ENCODE data around the gene INPP5E.
A peak's percentile ranks its signal among the peaks of the same experiment; 100 is the strongest.

The INPP5E gene

GRCh38 chr9:136482793-136483588, 43.3 kb upstream of the INPP5E start, which contains the start of gene SEC16A:
SEC16A (minus strand) TSS chr9:136483040; CDS start chr9:136477615, 5,425 bp downstream.
- peak; percentile 72 for DNase-seq (ENCODE audit: low read depth, low spot score)
- Histone ChIP-seq H3K36me3 (ENCODE audit: control insufficient read depth, insufficient read depth, low read length) (no peaks in the 10 kb centered on the region), H3K27me3 (ENCODE audit: control insufficient read depth, insufficient read depth, low read length) (no peaks in the 10 kb centered on the region), H3K9me3 (ENCODE audit: control insufficient read depth, insufficient read depth, low read length) (no peaks in the 10 kb centered on the region), H3K27ac (ENCODE audit: low read length) (no peak within 1 kb of the TSS), H3K4me1 (ENCODE audit: control insufficient read depth, insufficient read depth, low read length) (0 out of 2 replicates have a peak, but pooled peaks cover 3% of the 10 kb centered on the region), H3K4me3 (ENCODE audit: low read length) (peak within 1 kb of the TSS; percentile 94)
- WGBS (ENCODE audit: insufficient coverage, insufficient read length) = no CpG with 5 or more reads among the region's 109 CpGs

- peaks cover 5% of the 10 kb centered on the region; the same call in 1 of the 2 replicates for H3K36me3 ChIP-seq (ENCODE audit: control insufficient read depth, insufficient read depth, low read length)
- no peaks in the 10 kb centered on the region for H3K9me3 ChIP-seq (ENCODE audit: control insufficient read depth, insufficient read depth, low read length)
- H3K4me3 ChIP-seq (ENCODE audit: low read length) = peak overlapping the region; percentile 94
- H3K27ac ChIP-seq (ENCODE audit: low read length) = no peak overlapping the region
- no peak for DNase-seq (ENCODE audit: low read depth, low spot score)
- WGBS (ENCODE audit: insufficient coverage, insufficient read length) = no CpG with 5 or more reads among the region's 39 CpGs
- 0 out of 2 replicates have a peak, but pooled peaks cover 3% of the 10 kb centered on the region for H3K4me1 ChIP-seq (ENCODE audit: control insufficient read depth, insufficient read depth, low read length)
- no peaks in the 10 kb centered on the region for H3K27me3 ChIP-seq (ENCODE audit: control insufficient read depth, insufficient read depth, low read length)
These were observed 42.6 kb upstream of the INPP5E start for GRCh38 chr9:136482046-136482792.

GRCh38 chr9:136481558-136481957, 41.9 kb upstream of the INPP5E start:
- 0 out of 2 replicates have a peak, but pooled peaks cover 3% of the 10 kb centered on the region for H3K4me1 ChIP-seq (ENCODE audit: control insufficient read depth, insufficient read depth, low read length)
- no peak overlapping the region for H3K27ac ChIP-seq (ENCODE audit: low read length)
- peaks cover 11% of the 10 kb centered on the region for H3K36me3 ChIP-seq (ENCODE audit: control insufficient read depth, insufficient read depth, low read length)
- no peak overlapping the region; the same call in 1 of the 2 replicates for H3K4me3 ChIP-seq (ENCODE audit: low read length)
- no peaks in the 10 kb centered on the region for H3K9me3 ChIP-seq (ENCODE audit: control insufficient read depth, insufficient read depth, low read length)
- no CpG with 5 or more reads among the region's 5 CpGs for WGBS (ENCODE audit: insufficient coverage, insufficient read length)
- no peak for DNase-seq (ENCODE audit: low read depth, low spot score)
- H3K27me3 ChIP-seq (ENCODE audit: control insufficient read depth, insufficient read depth, low read length) = no peaks in the 10 kb centered on the region

- Histone ChIP-seq H3K27me3 (ENCODE audit: control insufficient read depth, insufficient read depth, low read length) (no peaks in the 10 kb centered on the region), H3K4me1 (ENCODE audit: control insufficient read depth, insufficient read depth, low read length) (peaks cover under 1% of the 10 kb centered on the region; the same call in 1 of the 2 replicates), H3K4me3 (ENCODE audit: low read length) (no peak overlapping the region), H3K36me3 (ENCODE audit: control insufficient read depth, insufficient read depth, low read length) (peaks cover 54% of the 10 kb centered on the region), H3K9me3 (ENCODE audit: control insufficient read depth, insufficient read depth, low read length) (no peaks in the 10 kb centered on the region), H3K27ac (ENCODE audit: low read length) (no peak overlapping the region)
- WGBS (ENCODE audit: insufficient coverage, insufficient read length) = no CpG with 5 or more reads among the region's 25 CpGs
- no peak for DNase-seq (ENCODE audit: low read depth, low spot score)
These were observed 36.9 kb upstream of the INPP5E start for GRCh38 chr9:136476369-136477150.

- Histone ChIP-seq H3K4me1 (ENCODE audit: control insufficient read depth, insufficient read depth, low read length) (no peaks in the 10 kb centered on the region; the same call in 1 of the 2 replicates), H3K27me3 (ENCODE audit: control insufficient read depth, insufficient read depth, low read length) (no peaks in the 10 kb centered on the region), H3K36me3 (ENCODE audit: control insufficient read depth, insufficient read depth, low read length) (peaks cover 64% of the 10 kb centered on the region), H3K27ac (ENCODE audit: low read length) (no peak overlapping the region), H3K4me3 (ENCODE audit: low read length) (no peak overlapping the region), H3K9me3 (ENCODE audit: control insufficient read depth, insufficient read depth, low read length) (no peaks in the 10 kb centered on the region)
- WGBS (ENCODE audit: insufficient coverage, insufficient read length) = no CpG with 5 or more reads among the region's 34 CpGs
- DNase-seq (ENCODE audit: low read depth, low spot score) = no peak
These were observed 35.6 kb upstream of the INPP5E start for GRCh38 chr9:136474974-136475865.

- Histone ChIP-seq H3K4me3 (ENCODE audit: low read length) (no peak overlapping the region), H3K27ac (ENCODE audit: low read length) (no peak overlapping the region), H3K36me3 (ENCODE audit: control insufficient read depth, insufficient read depth, low read length) (peaks cover 74% of the 10 kb centered on the region), H3K4me1 (ENCODE audit: control insufficient read depth, insufficient read depth, low read length) (no peaks in the 10 kb centered on the region; the same call in 1 of the 2 replicates), H3K9me3 (ENCODE audit: control insufficient read depth, insufficient read depth, low read length) (no peaks in the 10 kb centered on the region), H3K27me3 (ENCODE audit: control insufficient read depth, insufficient read depth, low read length) (no peaks in the 10 kb centered on the region)
- no CpG with 5 or more reads among the region's 27 CpGs for WGBS (ENCODE audit: insufficient coverage, insufficient read length)
- no peak for DNase-seq (ENCODE audit: low read depth, low spot score)
These were observed 34.5 kb upstream of the INPP5E start for GRCh38 chr9:136474021-136474640.

GRCh38 chr9:136473354-136473721, 33.7 kb upstream of the INPP5E start:
- Histone ChIP-seq H3K27me3 (ENCODE audit: control insufficient read depth, insufficient read depth, low read length) (no peaks in the 10 kb centered on the region), H3K4me3 (ENCODE audit: low read length) (no peak overlapping the region), H3K27ac (ENCODE audit: low read length) (no peak overlapping the region), H3K9me3 (ENCODE audit: control insufficient read depth, insufficient read depth, low read length) (no peaks in the 10 kb centered on the region), H3K4me1 (ENCODE audit: control insufficient read depth, insufficient read depth, low read length) (no peaks in the 10 kb centered on the region; the same call in 1 of the 2 replicates), H3K36me3 (ENCODE audit: control insufficient read depth, insufficient read depth, low read length) (peaks cover 77% of the 10 kb centered on the region)
- no peak for DNase-seq (ENCODE audit: low read depth, low spot score)
- no CpG with 5 or more reads among the region's 14 CpGs for WGBS (ENCODE audit: insufficient coverage, insufficient read length)

GRCh38 chr9:136472640-136473353, 33.2 kb upstream of the INPP5E start:
- no peak overlapping the region for H3K27ac ChIP-seq (ENCODE audit: low read length)
- WGBS (ENCODE audit: insufficient coverage, insufficient read length) = no CpG with 5 or more reads among the region's 28 CpGs
- no peaks in the 10 kb centered on the region; the same call in 1 of the 2 replicates for H3K4me1 ChIP-seq (ENCODE audit: control insufficient read depth, insufficient read depth, low read length)
- no peak for DNase-seq (ENCODE audit: low read depth, low spot score)
- H3K4me3 ChIP-seq (ENCODE audit: low read length) = no peak overlapping the region
- H3K27me3 ChIP-seq (ENCODE audit: control insufficient read depth, insufficient read depth, low read length) = no peaks in the 10 kb centered on the region
- H3K9me3 ChIP-seq (ENCODE audit: control insufficient read depth, insufficient read depth, low read length) = no peaks in the 10 kb centered on the region
- H3K36me3 ChIP-seq (ENCODE audit: control insufficient read depth, insufficient read depth, low read length) = peaks cover 77% of the 10 kb centered on the region
